Vagina (tissue), 2 donors: ENCODE measurements around the gene PTPRN2.

Experiments used
- POLR2A ChIP-seq, 2 donors: fragments of 450-650 bp; IDR thresholded peaks; one replicate each; pipeline ENCODE4 v1.6.1; 2017; ENCODE audit warnings: antibody characterized with exemption in 2 of 2, mild to moderate bottlenecking in 2 of 2, moderate library complexity in 2 of 2
- TF ChIP-seq, protein P1 (sequence below), 3 experiments: fragments of 450-650 bp in 2 of 3; fragments of 200-600 bp in 1 of 3; sonication (generic) in 1 of 3; IDR thresholded peaks; one replicate each; pipeline ENCODE4 v1.5.1; 2017 to 2019; ENCODE audit warnings: antibody characterized with exemption in 3 of 3, mild to moderate bottlenecking in 2 of 3, moderate library complexity in 2 of 3

DNA sequence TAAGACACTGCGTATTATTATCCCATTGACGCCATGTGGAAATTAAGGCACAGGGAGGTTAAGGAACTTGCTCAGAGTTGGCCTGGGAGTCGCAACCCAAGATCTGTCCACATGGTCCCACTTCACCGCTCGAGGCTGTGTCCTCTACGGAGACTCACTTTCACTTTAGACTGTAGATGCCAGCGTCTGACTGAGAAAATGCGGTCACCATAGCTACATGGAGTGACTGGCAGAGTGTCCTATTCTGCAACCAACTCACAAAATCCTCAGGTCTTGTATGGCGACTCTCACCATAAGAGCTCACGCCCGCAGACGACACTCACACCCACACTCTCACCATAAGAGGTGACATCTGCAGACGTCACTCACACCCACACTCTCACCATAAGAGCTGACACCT lies 257.9 kb downstream of the PTPRN2 start:
- no peak for TF ChIP-seq POLR2A (IDR thresholded peaks at IDR 0.05)
- TF ChIP-seq, protein P1, sequence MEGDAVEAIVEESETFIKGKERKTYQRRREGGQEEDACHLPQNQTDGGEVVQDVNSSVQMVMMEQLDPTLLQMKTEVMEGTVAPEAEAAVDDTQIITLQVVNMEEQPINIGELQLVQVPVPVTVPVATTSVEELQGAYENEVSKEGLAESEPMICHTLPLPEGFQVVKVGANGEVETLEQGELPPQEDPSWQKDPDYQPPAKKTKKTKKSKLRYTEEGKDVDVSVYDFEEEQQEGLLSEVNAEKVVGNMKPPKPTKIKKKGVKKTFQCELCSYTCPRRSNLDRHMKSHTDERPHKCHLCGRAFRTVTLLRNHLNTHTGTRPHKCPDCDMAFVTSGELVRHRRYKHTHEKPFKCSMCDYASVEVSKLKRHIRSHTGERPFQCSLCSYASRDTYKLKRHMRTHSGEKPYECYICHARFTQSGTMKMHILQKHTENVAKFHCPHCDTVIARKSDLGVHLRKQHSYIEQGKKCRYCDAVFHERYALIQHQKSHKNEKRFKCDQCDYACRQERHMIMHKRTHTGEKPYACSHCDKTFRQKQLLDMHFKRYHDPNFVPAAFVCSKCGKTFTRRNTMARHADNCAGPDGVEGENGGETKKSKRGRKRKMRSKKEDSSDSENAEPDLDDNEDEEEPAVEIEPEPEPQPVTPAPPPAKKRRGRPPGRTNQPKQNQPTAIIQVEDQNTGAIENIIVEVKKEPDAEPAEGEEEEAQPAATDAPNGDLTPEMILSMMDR (IDR thresholded peaks at IDR 0.05): no peak
